GM12875 (cell line): ENCODE measurements around the gene CPA1.

Experiments
- H3K4me3 ChIP-seq: one replicate; pipeline ENCODE4 v1.5.1; 2011; ENCODE audit warnings: low read depth, low read length, control low read depth
- TF ChIP-seq, protein P1 (sequence below): IDR thresholded peaks from 2 replicates; pipeline ENCODE4 v1.5.1; 2011; ENCODE audit warnings: low read depth, mild to moderate bottlenecking, control low read depth, inconsistent platforms, low read length, moderate library complexity, borderline replicate concordance; ENCODE audit not compliant: insufficient read depth

CPA1 gene

DNA sequence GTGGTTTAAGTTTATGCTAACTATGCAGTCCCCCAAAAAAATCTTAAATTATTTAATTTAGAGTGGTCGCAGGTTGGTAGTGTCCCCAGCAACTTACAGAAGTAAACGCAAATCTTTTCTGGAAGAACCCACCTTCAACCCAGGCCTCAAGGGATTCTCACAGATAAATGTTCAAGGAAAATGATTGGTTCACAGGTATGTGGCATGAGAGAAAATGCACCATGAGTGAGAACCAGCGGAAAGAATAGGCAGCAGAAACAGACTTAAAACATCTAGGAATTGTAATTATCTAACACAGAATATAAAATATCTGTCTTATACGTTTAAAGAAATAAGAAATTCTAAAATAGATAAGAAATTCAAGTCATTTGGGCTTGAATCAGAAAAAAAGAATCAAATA lies 38.4 kb upstream of the CPA1 start:
- TF ChIP-seq, protein P1, sequence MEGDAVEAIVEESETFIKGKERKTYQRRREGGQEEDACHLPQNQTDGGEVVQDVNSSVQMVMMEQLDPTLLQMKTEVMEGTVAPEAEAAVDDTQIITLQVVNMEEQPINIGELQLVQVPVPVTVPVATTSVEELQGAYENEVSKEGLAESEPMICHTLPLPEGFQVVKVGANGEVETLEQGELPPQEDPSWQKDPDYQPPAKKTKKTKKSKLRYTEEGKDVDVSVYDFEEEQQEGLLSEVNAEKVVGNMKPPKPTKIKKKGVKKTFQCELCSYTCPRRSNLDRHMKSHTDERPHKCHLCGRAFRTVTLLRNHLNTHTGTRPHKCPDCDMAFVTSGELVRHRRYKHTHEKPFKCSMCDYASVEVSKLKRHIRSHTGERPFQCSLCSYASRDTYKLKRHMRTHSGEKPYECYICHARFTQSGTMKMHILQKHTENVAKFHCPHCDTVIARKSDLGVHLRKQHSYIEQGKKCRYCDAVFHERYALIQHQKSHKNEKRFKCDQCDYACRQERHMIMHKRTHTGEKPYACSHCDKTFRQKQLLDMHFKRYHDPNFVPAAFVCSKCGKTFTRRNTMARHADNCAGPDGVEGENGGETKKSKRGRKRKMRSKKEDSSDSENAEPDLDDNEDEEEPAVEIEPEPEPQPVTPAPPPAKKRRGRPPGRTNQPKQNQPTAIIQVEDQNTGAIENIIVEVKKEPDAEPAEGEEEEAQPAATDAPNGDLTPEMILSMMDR = no peak
- H3K4me3 ChIP-seq = no peak overlapping the region

DNA sequence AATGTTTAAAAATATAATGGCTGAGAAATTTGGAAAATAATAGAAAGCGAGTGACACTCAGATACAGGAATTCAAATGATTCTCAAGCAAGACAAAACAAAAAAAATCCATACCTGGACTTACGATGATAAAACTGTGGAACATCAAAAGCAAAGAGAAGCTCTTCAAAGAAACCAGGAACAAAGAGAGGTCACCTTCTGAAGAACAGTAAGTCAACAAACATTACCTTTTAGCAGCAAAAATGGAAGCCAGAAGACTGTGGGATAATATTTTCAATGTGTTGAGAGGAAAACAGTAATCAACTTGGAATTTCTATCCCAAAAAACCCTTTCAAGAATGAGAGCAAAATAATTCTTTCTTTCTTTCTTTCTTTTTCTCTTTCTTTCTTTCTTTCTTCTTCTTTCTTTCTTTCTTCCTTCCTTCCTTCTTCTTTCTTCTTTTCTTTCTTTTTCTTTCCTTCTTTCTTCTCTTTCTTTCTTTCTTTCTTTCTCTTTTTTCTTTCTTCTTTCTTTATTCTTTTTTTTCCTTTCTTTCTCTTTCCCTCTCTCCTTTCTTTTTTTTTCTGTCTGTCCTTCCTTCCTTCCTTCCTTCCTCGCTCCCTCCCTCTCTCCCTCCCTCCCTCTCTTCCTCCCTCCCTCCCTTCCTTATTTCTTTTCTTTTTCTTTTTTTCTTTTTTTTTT lies 37.5 kb upstream of the CPA1 start:
- H3K4me3 ChIP-seq = no peak overlapping the region
- TF ChIP-seq, protein P1 = no peak

DNA sequence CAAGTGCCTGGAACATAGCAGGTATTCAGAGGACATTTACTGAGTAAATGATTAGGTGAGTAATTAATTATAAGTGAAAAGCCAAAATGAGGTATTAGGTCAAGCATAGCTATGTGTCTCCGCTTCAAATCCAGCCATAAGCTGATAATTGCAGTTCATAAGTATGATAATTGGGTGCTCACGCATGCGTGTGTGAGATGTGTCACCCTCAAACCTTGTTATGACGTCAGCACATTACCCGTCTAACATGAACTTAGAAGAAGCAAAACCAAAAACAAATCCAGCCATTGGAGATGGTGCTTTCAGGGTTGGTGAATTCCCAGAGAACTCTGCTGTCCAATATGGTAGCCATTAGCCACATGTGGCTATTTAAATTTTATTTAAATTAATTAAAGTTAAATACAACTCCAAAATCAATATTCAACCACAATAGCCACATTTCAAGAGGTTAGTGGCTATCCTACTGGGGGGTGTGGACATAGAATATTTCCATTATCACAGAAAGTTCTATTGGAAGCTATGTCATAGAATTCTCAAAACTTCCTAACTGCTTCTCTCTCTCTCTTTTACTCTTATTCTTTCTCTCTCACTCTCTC lies 35.9 kb upstream of the CPA1 start, which contains the start of gene CPA5:
CPA5 (plus strand) TSS at position 546 of the 596 bp plus-strand sequence. CDS start 1,670 bp downstream, outside the sequence.
- no peak within 1 kb of the TSS for H3K4me3 ChIP-seq
- TF ChIP-seq, protein P1 = no peak

DNA sequence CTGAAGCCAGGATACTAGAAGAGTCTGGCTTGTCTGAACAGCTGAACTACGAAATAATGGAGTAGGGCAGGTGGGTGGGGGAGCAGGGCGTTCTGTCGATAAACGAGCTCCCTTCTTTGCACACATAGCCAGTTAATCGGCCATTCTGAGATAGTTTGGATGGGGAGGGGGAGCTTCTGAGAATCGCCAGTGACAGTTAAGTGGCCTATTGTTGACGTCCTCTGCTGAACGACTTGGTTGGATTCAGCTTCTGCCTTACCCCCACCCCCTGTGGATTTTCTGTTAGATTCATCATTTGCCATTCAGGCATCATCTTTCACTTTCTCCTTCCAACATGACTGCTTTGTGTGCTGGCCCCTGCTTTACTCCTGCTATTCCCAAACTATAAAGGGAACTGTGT lies 35.2 kb upstream of the CPA1 start:
- TF ChIP-seq, protein P1 = no peak
- H3K4me3 ChIP-seq = no peak overlapping the region

- no peak overlapping the region for H3K4me3 ChIP-seq
- TF ChIP-seq, protein P1 = no peak
Measured at GRCh38 chr7:130345725-130346124, 34.6 kb upstream of the CPA1 start.

DNA sequence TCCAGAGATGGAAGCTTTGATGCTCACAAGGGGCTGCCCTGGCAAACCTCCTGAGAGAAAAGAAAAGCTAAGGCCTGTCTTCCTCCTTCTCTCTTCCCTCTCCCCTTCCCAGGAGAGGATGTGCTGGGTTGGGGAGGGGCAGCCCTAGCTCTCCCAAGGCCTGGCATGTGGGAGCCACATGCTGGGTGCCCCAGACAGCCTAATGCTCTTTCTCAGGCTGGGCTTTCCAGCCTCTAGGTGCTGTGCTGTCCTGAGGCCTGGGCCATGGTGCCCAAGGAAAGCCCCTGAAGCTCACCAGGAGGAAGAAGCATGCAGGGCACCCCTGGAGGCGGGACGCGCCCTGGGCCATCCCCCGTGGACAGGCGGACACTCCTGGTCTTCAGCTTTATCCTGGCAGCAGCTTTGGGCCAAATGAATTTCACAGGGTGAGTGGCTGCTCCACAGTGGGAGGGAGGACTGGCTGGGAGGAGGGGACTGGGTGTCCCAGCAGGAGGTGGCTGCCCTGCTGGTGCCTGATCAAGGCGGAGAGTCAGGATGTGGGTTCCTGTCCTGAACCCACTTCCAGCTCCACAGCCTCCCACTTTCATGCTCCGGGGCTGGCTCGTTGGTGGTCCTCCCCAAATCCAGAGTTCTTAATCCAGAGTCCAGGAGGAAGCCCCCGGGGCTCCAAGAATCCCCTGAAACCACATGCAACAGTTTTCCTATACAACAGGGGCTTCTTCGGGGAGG lies 34.0 kb upstream of the CPA1 start:
- TF ChIP-seq, protein P1 = no peak
- H3K4me3 ChIP-seq = no peak overlapping the region

DNA sequence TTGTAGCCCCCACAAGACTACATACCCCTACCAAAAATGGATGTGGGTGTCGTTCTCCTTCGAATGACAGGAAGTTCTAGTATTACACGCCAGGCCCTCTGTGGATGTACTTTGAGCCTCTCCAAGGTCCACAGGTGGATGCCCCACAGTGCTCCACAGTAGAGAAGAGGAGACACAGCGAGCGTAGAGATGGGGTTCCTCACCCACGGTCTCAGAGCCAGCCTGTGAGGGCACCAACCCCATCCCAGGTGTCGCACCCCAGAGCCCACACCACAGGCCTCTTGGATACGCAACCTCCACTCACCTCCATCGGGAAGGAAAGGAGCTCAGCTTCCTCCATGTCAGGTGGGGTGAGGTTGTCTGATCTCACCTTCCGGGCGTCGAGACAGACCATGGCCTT lies 33.4 kb upstream of the CPA1 start:
- no peak overlapping the region for H3K4me3 ChIP-seq
- TF ChIP-seq, protein P1 = no peak
